GM12892 (cell line): ENCODE measurements around the gene TRAF3IP1.

Source experiments
- POLR2A ChIP-seq: IDR thresholded peaks from 2 replicates; pipeline ENCODE4 v1.6.1; 2011; ENCODE audit warnings: low read depth, low read length, control low read depth
- POLR2AphosphoS5 ChIP-seq: IDR thresholded peaks from 2 replicates; pipeline ENCODE4 v1.6.1; 2011; ENCODE audit warnings: low read depth, low read length, control low read depth

GRCh38 chr2:238296638-238297457 is 23.5 kb upstream of the TRAF3IP1 start:
- TF ChIP-seq POLR2A (no peak), POLR2AphosphoS5 (no peak)
